K562 (cell line): ENCODE data around the gene ECSCR. TPM values are rescaled to one million over a fixed set of nuclear protein-coding genes. Genes with fewer than 3 reads are reported as not detected.
A peak's percentile ranks its signal among the peaks of the same experiment; 100 is the strongest.
"Not testable (repeated sequence)": the region's sequence is repeated elsewhere in the genome, so short reads cannot be mapped to it uniquely, and the experiment has no call there.

Experiments used
- ATAC-seq: fragments of 200-7000 bp; cut with Tn5 transposase; 3 replicates; pipeline ENCODE4 v1.9.1; 2020; ENCODE audit warnings: moderate library complexity
- BruUV-seq: library from RNA; stranded (reverse); fragments of 400-500 nt; replicated peaks from 2 replicates; lab custom pipeline; 2021; lab: Mats Ljungman, UMichigan
- CTCF ChIA-PET: fragments of 300-600 bp; formaldehyde crosslinking; extraction: SDS; loops from one replicate; lab custom pipeline; 2021; ENCODE audit warnings: low intra/inter-chr PET ratio; lab: Yijun Ruan, JAX
- POLR2A ChIA-PET: fragments of 300-600, 350-650 bp; sonication (Branson Sonifier 250); formaldehyde crosslinking; extraction: SDS; loops from one replicate; lab custom pipeline; 2021; ENCODE audit warnings: antibody characterized with exemption, inconsistent platforms; lab: Yijun Ruan, JAX
- DNase-seq, 4 experiments: peaks; one replicate each; pipeline versions ENCODE4 v3.0.0 to v3.0.0-alpha.2; 2011 to 2018; ENCODE audit warnings: low spot score in 3 of 4, mixed read lengths in 3 of 4; ENCODE audit errors: extremely low read depth in 1 of 4
- FAIRE-seq: peaks from 2 replicates; lab custom pipeline; 2011; peaks lifted over from hg19 to GRCh38; lab: Jason Lieb, UNC
- H2AFZ ChIP-seq: 2 replicates; pipeline ENCODE4 v1.6.0; 2011; ENCODE audit warnings: low read depth, low read length, control low read depth, inconsistent platforms
- H3K27ac ChIP-seq: fragments of 200-600 bp; 3 replicates; pipeline ENCODE4 v1.8.0; 2011; ENCODE audit warnings: low read depth, mild to moderate bottlenecking, control low read depth, inconsistent platforms, low read length, moderate library complexity, mixed read lengths; ENCODE audit errors: extremely low read depth
- H3K27me3 ChIP-seq, 2 experiments: fragments of 300-600 bp in 1 of 2; 2 replicates in 1 of 2; 3 replicates in 1 of 2; pipeline versions ENCODE4 v1.6.0 to v1.8.0; 2011; ENCODE audit warnings: inconsistent platforms in 2 of 2, low read length in 2 of 2, mild to moderate bottlenecking in 1 of 2, mixed read lengths in 1 of 2, moderate library complexity in 1 of 2; ENCODE audit not compliant: control insufficient read depth in 2 of 2, insufficient read depth in 2 of 2
- H3K36me3 ChIP-seq: fragments of 300-600 bp; 3 replicates; pipeline ENCODE4 v1.8.0; 2011; ENCODE audit warnings: mild to moderate bottlenecking, low read length, inconsistent platforms; ENCODE audit not compliant: control insufficient read depth, insufficient read depth
- H3K4me1 ChIP-seq, 2 experiments: fragments of 200-600 bp in 1 of 2; replicated peaks in 1 of 2; 2 replicates in 1 of 2; 3 replicates in 1 of 2; pipeline versions ENCODE4 v1.5.1 to v1.8.0; 2011; ENCODE audit warnings: inconsistent platforms in 2 of 2, low read length in 2 of 2, mild to moderate bottlenecking in 1 of 2, mixed read lengths in 1 of 2, moderate library complexity in 1 of 2; ENCODE audit not compliant: control insufficient read depth in 2 of 2, insufficient read depth in 2 of 2
- H3K4me2 ChIP-seq: 2 replicates; pipeline ENCODE4 v1.6.1; 2011; ENCODE audit warnings: low read length, control low read depth, inconsistent platforms, mixed read lengths; ENCODE audit not compliant: insufficient read depth
- H3K4me3 ChIP-seq: fragments of 200-600 bp; sonication (generic), shearing (Covaris generic); 2 replicates; pipeline ENCODE4 v1.5.1; 2016; ENCODE audit warnings: control low read depth, inconsistent platforms
- H3K79me2 ChIP-seq: fragments of 200-600 bp; 3 replicates; pipeline ENCODE4 v1.8.0; 2011; ENCODE audit warnings: low read length, inconsistent platforms; ENCODE audit not compliant: control insufficient read depth, insufficient read depth
- H3K9ac ChIP-seq, 2 experiments: 2 replicates each; pipeline versions ENCODE4 v1.6.0 to v1.6.1; 2011; ENCODE audit warnings: low read depth in 2 of 2, low read length in 2 of 2, control low read depth in 1 of 2, inconsistent platforms in 1 of 2, mild to moderate bottlenecking in 1 of 2, mixed read lengths in 1 of 2; ENCODE audit not compliant: insufficient read depth in 1 of 2
- H3K9me1 ChIP-seq: one replicate; pipeline ENCODE4 v1.6.0; 2011; ENCODE audit warnings: inconsistent platforms, mild to moderate bottlenecking, low read length, moderate library complexity; ENCODE audit not compliant: control insufficient read depth, insufficient read depth
- H3K9me3 ChIP-seq: replicated peaks from 2 replicates; pipeline ENCODE4 v1.5.1; 2011; ENCODE audit warnings: low read depth, low read length, inconsistent platforms; ENCODE audit not compliant: control insufficient read depth, insufficient read depth
- H4K20me1 ChIP-seq: replicated peaks from 2 replicates; pipeline ENCODE4 v1.6.1; 2011; ENCODE audit warnings: low read length, inconsistent platforms, mixed read lengths; ENCODE audit not compliant: control insufficient read depth, insufficient read depth
- CEBPG ChIP-seq, 3 experiments: fragments of 200-800 bp in 1 of 3; sonication (Bioruptor generic) in 1 of 3; sonication (generic) in 1 of 3; formaldehyde crosslinking in 1 of 3; IDR thresholded peaks in 2 of 3; conservative IDR thresholded peaks in 1 of 3; 2 replicates each; pipeline versions ENCODE4 v1.6.1 to v1.8.0; 2016 to 2022; ENCODE audit warnings: missing compliant biosample characterization in 2 of 3, missing genetic modification characterization in 2 of 3, mild to moderate bottlenecking in 1 of 3, missing genetic modification reagents in 1 of 3
- WGBS: fragments of 100-300 bp; shearing (Covaris generic); methylation state at CpG from one replicate; pipeline ENCODE4 v1.1.6; 2016; ENCODE audit warnings: low coverage, mixed read lengths; ENCODE audit not compliant: insufficient coverage; ENCODE audit errors: missing lambda C conversion rate; 5-methylcytosine and 5-hydroxymethylcytosine counted together
- in situ Hi-C: fragments of 300-500 bp; cut with MboI; formaldehyde crosslinking; loops from 4 replicates; pipeline ENCODE4 v1.15.0; 2018; ENCODE audit warnings: inconsistent platforms, mixed read lengths
- intact Hi-C: fragments of 100-400 bp; cut with micrococcal nuclease; formaldehyde crosslinking; loops from 2 replicates; pipeline ENCODE4 v1.14.2; 2022
- polyA plus RNA-seq, 8 experiments: library from polyadenylated mRNA; depleted of rRNA in 4 of 8; stranded (reverse) in 5 of 8; unstranded in 3 of 8; fragments of >200 nt; fragmentation: Nextera tagmentation in 2 of 8; fragmentation: Illumina TruSeq in 1 of 8; extraction: Ambion mirVana in 2 of 8; extraction: Trizol in 1 of 8; gene quantifications; 2 replicates each; pipeline versions ENCODE4 v1.2.1 to v1.2.3, GENCODE V29; 2011 to 2014; ENCODE audit warnings: inconsistent platforms in 1 of 8, missing spikeins in 1 of 8
- total RNA-seq, 7 experiments: library from RNA; depleted of rRNA in 6 of 7; stranded (reverse); fragments of >200 nt in 6 of 7; fragmentation: Illumina TruSeq in 2 of 7; extraction: Trizol in 2 of 7; gene quantifications; 2 replicates each; pipeline versions ENCODE4 v1.2.1 to v1.2.3, GENCODE V29; 2011 to 2021; ENCODE audit warnings: low replicate concordance in 1 of 7
- TF ChIP-seq, protein P1 (sequence below), 2 experiments: fragments of 450-650 bp in 1 of 2; sonication (generic) in 1 of 2; formaldehyde crosslinking in 1 of 2; IDR thresholded peaks in 1 of 2; conservative IDR thresholded peaks in 1 of 2; 2 replicates each; pipeline versions ENCODE4 v1.6.1 to v1.8.1; 2016 to 2023; ENCODE audit warnings: mild to moderate bottlenecking in 2 of 2, moderate library complexity in 2 of 2, inconsistent platforms in 1 of 2, missing genetic modification reagents in 1 of 2

Gene ECSCR
- total and polyA plus RNA-seq, 9 of the 15 experiments (the other 6 are each of a cell fraction or from before 2014, with no cell fraction given), result 0.10 to 0.25 (median 0.13) TPM; not detected in 6

DNA sequence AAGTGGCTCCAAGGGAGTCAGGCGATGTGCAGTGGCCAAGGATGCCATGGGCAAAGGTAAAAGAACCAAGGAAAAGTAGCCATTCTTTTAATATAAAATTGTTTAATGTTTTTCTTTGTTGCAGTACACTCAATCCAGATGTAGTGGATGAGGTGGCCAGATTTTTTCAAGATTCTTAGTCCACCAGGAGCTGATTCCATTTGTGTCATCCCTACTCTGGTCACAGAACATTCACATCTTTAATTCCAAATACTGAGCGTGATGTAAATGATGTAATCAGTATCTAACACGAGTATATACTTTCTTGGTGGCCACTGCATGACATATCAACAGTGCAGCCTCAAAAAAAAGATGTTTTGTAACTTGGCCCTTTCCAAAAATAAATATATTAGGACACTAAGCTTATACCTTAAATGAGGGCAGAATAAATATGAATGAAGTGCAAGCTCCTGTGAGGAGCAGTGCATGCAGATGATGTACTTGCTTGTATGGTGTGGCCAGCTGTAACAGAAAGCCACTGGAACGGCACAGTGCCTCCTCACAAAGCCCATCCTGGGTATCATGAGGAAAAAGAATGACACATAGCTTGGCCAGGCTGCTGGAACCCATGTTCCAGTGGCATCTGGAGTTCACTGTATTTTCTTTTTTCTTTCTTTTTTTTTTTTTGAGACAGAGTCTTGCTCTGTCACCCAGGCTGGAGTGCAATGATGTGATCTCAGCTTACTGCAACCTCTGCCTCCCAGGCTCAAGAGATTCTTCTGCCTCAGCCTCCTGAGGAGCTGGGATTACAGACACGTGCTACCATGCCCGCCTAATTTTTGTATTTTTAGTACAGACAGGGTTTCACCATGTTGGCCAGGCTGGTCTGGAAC lies 52.2 kb downstream of the ECSCR start:
- ChIA-PET CTCF (no interaction called here), POLR2A (interaction anchor here (0.6 to 1.8 kb wide), 9 partner anchors 11 to 280 kb away, joined by 3 to 5 read pairs (median 3); no protein-coding TSS in a partner anchor)
- H3K27ac ChIP-seq, result no peak overlapping the region
- ATAC-seq, result no peak
- H3K79me2 ChIP-seq, result no peaks in the 10 kb centered on the region
- no peak overlapping the region for H2AFZ ChIP-seq
- DNase-seq, result no peak
- TF ChIP-seq, protein P1, sequence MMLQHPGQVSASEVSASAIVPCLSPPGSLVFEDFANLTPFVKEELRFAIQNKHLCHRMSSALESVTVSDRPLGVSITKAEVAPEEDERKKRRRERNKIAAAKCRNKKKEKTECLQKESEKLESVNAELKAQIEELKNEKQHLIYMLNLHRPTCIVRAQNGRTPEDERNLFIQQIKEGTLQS (IDR thresholded peaks at IDR 0.05), result peak; percentile 27; the same call in 1 of the 2 replicates
- TF ChIP-seq, protein P1 (CRISPR knock-in tag; conservative IDR thresholded peaks at IDR 0.05), result no peak
- TF ChIP-seq CEBPG (CRISPR knock-in tag; IDR thresholded peaks at IDR 0.05), result no peak
- TF ChIP-seq CEBPG (tag; conservative IDR thresholded peaks at IDR 0.05 in 1 of 2, IDR thresholded peaks at IDR 0.05 in 1 of 2), result no peak
- H3K4me1 ChIP-seq, result peaks cover 2 to 11% of the 10 kb centered on the region in 2 experiments; a peak in 4 of 5 replicates
- H4K20me1 ChIP-seq, result no peaks in the 10 kb centered on the region
- H3K4me3 ChIP-seq, result no peak overlapping the region
- H3K36me3 ChIP-seq, result no peaks in the 10 kb centered on the region
- no TSS peak for BruUV-seq
- no peak overlapping the region; a peak in 1 of 4 replicates for H3K9ac ChIP-seq
- no peaks in the 10 kb centered on the region for H3K27me3 ChIP-seq
- no peak overlapping the region for H3K4me2 ChIP-seq
- FAIRE-seq, result no peak
- no peaks in the 10 kb centered on the region for H3K9me1 ChIP-seq
- in situ Hi-C loops, result loop anchor here (10.0 kb wide), 1 partner anchor 354 kb away; no protein-coding TSS in a partner anchor
- WGBS, result 14% methylated on average over 6 of the region's 6 CpGs
- intact Hi-C loops, result no loop called here
- no peaks in the 10 kb centered on the region for H3K9me3 ChIP-seq

DNA sequence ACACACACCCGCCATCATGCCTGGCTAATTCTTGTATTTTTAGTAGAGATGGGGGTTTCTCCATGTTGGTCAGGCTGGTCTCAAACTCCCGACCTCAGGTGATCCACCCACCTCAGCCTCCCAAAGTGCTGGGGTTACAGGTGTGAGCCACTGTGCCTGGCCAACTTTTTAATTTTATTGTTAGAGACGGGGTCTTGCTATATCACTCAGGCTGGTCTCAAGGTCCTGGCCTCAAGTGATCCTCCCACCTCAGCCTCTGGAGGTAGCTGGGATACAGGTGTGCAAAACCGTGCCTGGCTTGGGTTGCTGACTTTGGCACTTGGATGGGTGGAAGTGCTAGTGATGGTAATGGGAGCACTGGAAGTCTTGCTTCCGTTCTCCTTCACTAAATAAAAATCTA lies 53.4 kb downstream of the ECSCR start:
- H3K4me2 ChIP-seq, H3K9ac ChIP-seq, H2AFZ ChIP-seq, BruUV-seq, H3K9me1 ChIP-seq, H3K9me3 ChIP-seq, ATAC-seq, POLR2A ChIA-PET, H3K4me3 ChIP-seq, H3K36me3 ChIP-seq, CTCF ChIA-PET, in situ Hi-C loops, intact Hi-C loops, DNase-seq, H3K27me3 ChIP-seq, H3K79me2 ChIP-seq, H4K20me1 ChIP-seq, FAIRE-seq, H3K27ac ChIP-seq: not testable (repeated sequence)
- WGBS, result 38% methylated on average over 5 of the region's 5 CpGs
- H3K4me1 ChIP-seq, result peaks cover 4 to 12% of the 10 kb centered on the region in 2 experiments; a peak in 4 of 5 replicates
